Caki2 (cell line): ENCODE results near the gene ERVMER34-1. TPM values are rescaled to one million over a fixed set of nuclear protein-coding genes. Genes with fewer than 3 reads are reported as not detected.

Source experiments
- DNase-seq: peaks from one replicate; pipeline ENCODE4 v3.0.0-alpha.2; 2015; ENCODE audit warnings: low read depth
- in situ Hi-C: cut with HindIII; loops from 2 replicates; pipeline ENCODE4 v1.10.0; 2016; ENCODE audit warnings: low sequenced_read_pairs, low pct_unique_long_range_greater_than_20kb, mixed read lengths
- total RNA-seq: library from RNA; depleted of rRNA; stranded (reverse); fragments of >200 nt; shearing (Covaris generic); gene quantifications from 2 replicates; pipeline ENCODE4 v1.2.3, GENCODE V29; 2014; ENCODE audit warnings: low replicate concordance; rRNA removed

ERVMER34-1 gene
- total RNA-seq, 1 experiment from 2014 or later: not detected

DNA sequence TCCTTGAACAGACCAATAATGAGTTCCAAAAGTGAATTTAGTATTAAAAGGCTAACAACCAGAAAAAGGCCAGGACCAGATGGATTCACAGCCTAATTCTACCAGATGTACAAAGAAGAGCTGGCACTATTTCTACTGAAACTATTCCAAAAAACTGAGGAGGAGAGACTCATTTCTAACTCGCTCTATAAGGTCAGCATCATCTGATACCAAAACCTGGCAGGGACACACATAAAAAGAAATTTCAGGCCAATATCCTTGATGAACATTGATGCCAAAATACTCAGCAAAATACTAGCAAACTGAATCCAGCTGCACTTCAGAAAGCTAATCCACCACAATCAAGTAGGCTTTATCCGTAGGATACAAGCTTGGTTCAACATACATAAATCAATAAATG, 56.3 kb downstream of the ERVMER34-1 start:
- DNase-seq: no peak
- in situ Hi-C loops: no loop called here

DNA sequence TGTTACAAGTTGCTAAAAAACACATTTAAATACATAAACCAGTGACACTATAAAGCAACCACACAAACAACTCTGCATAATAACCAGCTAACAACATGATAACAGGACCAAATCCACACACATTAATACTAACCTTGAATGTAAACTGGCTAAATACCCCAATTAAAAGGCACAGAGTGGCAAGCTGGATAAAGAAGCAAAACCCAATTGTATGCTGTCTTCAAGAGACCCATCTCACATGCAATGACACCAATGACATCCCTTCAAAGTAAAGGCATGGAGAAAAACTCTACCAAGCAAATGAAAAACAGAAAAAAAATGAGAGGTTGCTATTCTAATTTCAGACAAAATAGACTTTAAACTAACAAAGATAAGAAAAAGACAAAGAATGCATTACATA, 57.7 kb downstream of the ERVMER34-1 start:
- no peak for DNase-seq
- in situ Hi-C loops: no loop called here

Other genes starting within 250 kb of the ERVMER34-1 start
- gene USP46, start 92.1 kb downstream of the ERVMER34-1 start, total RNA-seq: 3.9 and 27.8 TPM in 2 replicates
- not detected in 2 replicates for gene RASL11B, start 110.9 kb upstream of the ERVMER34-1 start, total RNA-seq